ENCODE measurements around the gene RTN4.

- TF ChIP-seq CTCF (IDR thresholded peaks at IDR 0.05) (no peak), POLR2A (IDR thresholded peaks at IDR 0.05) (no peak)
These were observed 2.1 kb upstream of the RTN4 start for GRCh38 chr2:55052129-55053061.
